ENCODE results near the gene CD68. TPM values are rescaled to one million over a fixed set of nuclear protein-coding genes. Genes with fewer than 3 reads are reported as not detected.
"Not testable (repeated sequence)": the region's sequence is repeated elsewhere in the genome, so short reads cannot be mapped to it uniquely, and the experiment has no call there.

The CD68 gene
- total RNA-seq, 2 experiments from 2014 or later, result 11.6 to 12.6 TPM

- no peak overlapping the region for H3K4me3 Mint-ChIP-seq
- peaks cover 27% of the 10 kb centered on the region for H3K36me3 Mint-ChIP-seq (ENCODE audit: low read depth)
- no peak overlapping the region for H3K27ac Mint-ChIP-seq
- CTCF ChIA-PET, result interaction anchor here (0.6 to 1.4 kb wide), 3 partner anchors 27 to 261 kb away, joined by 3 to 5 read pairs (median 3); no protein-coding TSS in a partner anchor
- no peaks in the 10 kb centered on the region for H3K27me3 Mint-ChIP-seq (ENCODE audit: low read depth)
- peaks cover 25% of the 10 kb centered on the region for H3K4me1 Mint-ChIP-seq (ENCODE audit: low read depth)
- H3K9me3 Mint-ChIP-seq, result no peaks in the 10 kb centered on the region
- intact Hi-C loops (cut with micrococcal nuclease), result no loop called here
- DNase-seq, result no peak
Measured at GRCh38 chr17:7587420-7588151, 8.1 kb downstream of the CD68 start.

GRCh38 chr17:7588553-7589203 lies 9.2 kb downstream of the CD68 start:
- peaks cover 33% of the 10 kb centered on the region for H3K36me3 Mint-ChIP-seq (ENCODE audit: low read depth)
- no peak overlapping the region for H3K4me3 Mint-ChIP-seq
- no peak overlapping the region for H3K27ac Mint-ChIP-seq
- no peaks in the 10 kb centered on the region for H3K9me3 Mint-ChIP-seq
- intact Hi-C loops (cut with micrococcal nuclease), result loop anchor here (1.0 kb wide), 2 partner anchors 74 to 232 kb away; no protein-coding TSS in a partner anchor
- CTCF ChIA-PET, result interaction anchor here (0.6 to 1.9 kb wide), 19 partner anchors 10 to 251 kb away, joined by 3 to 14 read pairs (median 5); partner anchors contain the start of genes FXR2, SAT2 and TMEM95
- DNase-seq, result no peak
- H3K27me3 Mint-ChIP-seq (ENCODE audit: low read depth), result no peaks in the 10 kb centered on the region
- peaks cover 21% of the 10 kb centered on the region for H3K4me1 Mint-ChIP-seq (ENCODE audit: low read depth)

- CTCF ChIA-PET, result interaction anchor here (0.6 to 1.9 kb wide), 19 partner anchors 10 to 252 kb away, joined by 3 to 14 read pairs (median 5); partner anchors contain the start of genes FXR2, SAT2 and TMEM95
- DNase-seq, result peak; percentile 74
- Mint-ChIP-seq H3K27ac (no peak overlapping the region), H3K9me3 (no peaks in the 10 kb centered on the region), H3K4me3 (no peak overlapping the region), H3K27me3 (ENCODE audit: low read depth) (no peaks in the 10 kb centered on the region), H3K4me1 (ENCODE audit: low read depth) (peaks cover 21% of the 10 kb centered on the region), H3K36me3 (ENCODE audit: low read depth) (peaks cover 31% of the 10 kb centered on the region)
- intact Hi-C loops (cut with micrococcal nuclease), result loop anchor here (1.0 kb wide), 2 partner anchors 75 to 233 kb away; no protein-coding TSS in a partner anchor
Measured at GRCh38 chr17:7589204-7589868, 9.9 kb downstream of the CD68 start.

GRCh38 chr17:7589891-7590691 lies 10.7 kb downstream of the CD68 start, which contains the start of gene SOX15:
Gene SOX15, minus strand, starts transcription at chr17:7590094. Its CDS starts 418 bp downstream, at chr17:7589676.
- H3K4me1 Mint-ChIP-seq (ENCODE audit: low read depth), result peaks cover 13% of the 10 kb centered on the region
- H3K4me3 Mint-ChIP-seq, result no peak within 1 kb of the TSS
- no peak for DNase-seq
- no peaks in the 10 kb centered on the region for H3K9me3 Mint-ChIP-seq
- H3K27ac Mint-ChIP-seq, result peak within 1 kb of the TSS; percentile 30
- peaks cover 28% of the 10 kb centered on the region for H3K36me3 Mint-ChIP-seq (ENCODE audit: low read depth)
- H3K27me3 Mint-ChIP-seq (ENCODE audit: low read depth), result no peaks in the 10 kb centered on the region
- intact Hi-C loops (cut with micrococcal nuclease), result loop anchor here (1.0 kb wide), 2 partner anchors 76 to 234 kb away; no protein-coding TSS in a partner anchor
- CTCF ChIA-PET, result interaction anchor here (1.0 to 1.9 kb wide), 13 partner anchors 11 to 253 kb away, joined by 3 to 14 read pairs (median 6); partner anchors contain the start of genes FXR2, SAT2 and TMEM95

GRCh38 chr17:7590743-7591142 lies 11.3 kb downstream of the CD68 start:
- peaks cover 31% of the 10 kb centered on the region for H3K36me3 Mint-ChIP-seq (ENCODE audit: low read depth)
- CTCF ChIA-PET, result no interaction called here
- H3K9me3 Mint-ChIP-seq, result no peaks in the 10 kb centered on the region
- intact Hi-C loops (cut with micrococcal nuclease), result no loop called here
- H3K27me3 Mint-ChIP-seq (ENCODE audit: low read depth), result no peaks in the 10 kb centered on the region
- H3K4me1 Mint-ChIP-seq (ENCODE audit: low read depth), result peaks cover 7% of the 10 kb centered on the region
- peak overlapping the region; percentile 30 for H3K27ac Mint-ChIP-seq
- no peak for DNase-seq
- no peak overlapping the region for H3K4me3 Mint-ChIP-seq

- Mint-ChIP-seq H3K4me1 (ENCODE audit: low read depth) (peaks cover 4% of the 10 kb centered on the region), H3K36me3 (ENCODE audit: low read depth) (peaks cover 32% of the 10 kb centered on the region), H3K27me3 (ENCODE audit: low read depth) (no peaks in the 10 kb centered on the region), H3K9me3 (no peaks in the 10 kb centered on the region), H3K4me3 (no peak overlapping the region), H3K27ac (no peak overlapping the region)
- CTCF ChIA-PET, result interaction anchor here (0.5 kb wide), 1 partner anchor 46 kb away, joined by 3 read pairs; no protein-coding TSS in a partner anchor
- no peak for DNase-seq
- intact Hi-C loops (cut with micrococcal nuclease), result no loop called here
Measured at GRCh38 chr17:7591596-7591995, 12.2 kb downstream of the CD68 start.

GRCh38 chr17:7592422-7593021 lies 13.1 kb downstream of the CD68 start:
- intact Hi-C loops (cut with micrococcal nuclease), result no loop called here
- DNase-seq, result no peak
- no peaks in the 10 kb centered on the region for H3K27me3 Mint-ChIP-seq (ENCODE audit: low read depth)
- H3K9me3 Mint-ChIP-seq, result no peaks in the 10 kb centered on the region
- CTCF ChIA-PET, result no interaction called here
- H3K36me3 Mint-ChIP-seq (ENCODE audit: low read depth), result peaks cover 37% of the 10 kb centered on the region
- H3K4me1 Mint-ChIP-seq (ENCODE audit: low read depth), result peaks cover 2% of the 10 kb centered on the region
- H3K4me3 Mint-ChIP-seq, result no peak overlapping the region
- H3K27ac Mint-ChIP-seq, result no peak overlapping the region

GRCh38 chr17:7593296-7593695 lies 13.9 kb downstream of the CD68 start:
- DNase-seq, result no peak
- CTCF ChIA-PET, result interaction anchor here (1.4 kb wide), 1 partner anchor 8 kb away, joined by 3 read pairs; no protein-coding TSS in a partner anchor
- peaks cover 2% of the 10 kb centered on the region for H3K4me1 Mint-ChIP-seq (ENCODE audit: low read depth)
- no peak overlapping the region for H3K27ac Mint-ChIP-seq
- intact Hi-C loops (cut with micrococcal nuclease), result no loop called here
- H3K36me3 Mint-ChIP-seq (ENCODE audit: low read depth), result peaks cover 35% of the 10 kb centered on the region
- H3K9me3 Mint-ChIP-seq, result no peaks in the 10 kb centered on the region
- H3K4me3 Mint-ChIP-seq, result no peak overlapping the region
- H3K27me3 Mint-ChIP-seq (ENCODE audit: low read depth), result no peaks in the 10 kb centered on the region

GRCh38 chr17:7597561-7597960 lies 18.1 kb downstream of the CD68 start:
- DNase-seq; H3K4me3 Mint-ChIP-seq; H3K27ac Mint-ChIP-seq; CTCF ChIA-PET; H3K4me1 Mint-ChIP-seq (ENCODE audit: low read depth); H3K9me3 Mint-ChIP-seq; H3K27me3 Mint-ChIP-seq (ENCODE audit: low read depth); intact Hi-C loops (cut with micrococcal nuclease): not testable (repeated sequence)
- H3K36me3 Mint-ChIP-seq (ENCODE audit: low read depth), result peaks cover 33% of the 10 kb centered on the region

GRCh38 chr17:7606280-7606679 lies 26.8 kb downstream of the CD68 start:
- DNase-seq, result no peak
- Mint-ChIP-seq H3K27ac (no peak overlapping the region), H3K27me3 (ENCODE audit: low read depth) (no peaks in the 10 kb centered on the region), H3K36me3 (ENCODE audit: low read depth) (peaks cover 20% of the 10 kb centered on the region), H3K9me3 (no peaks in the 10 kb centered on the region), H3K4me3 (no peak overlapping the region), H3K4me1 (ENCODE audit: low read depth) (peaks cover 16% of the 10 kb centered on the region)
- intact Hi-C loops (cut with micrococcal nuclease), result no loop called here
- CTCF ChIA-PET, result no interaction called here

- peaks cover 4% of the 10 kb centered on the region for H3K36me3 Mint-ChIP-seq (ENCODE audit: low read depth)
- H3K27me3 Mint-ChIP-seq (ENCODE audit: low read depth), result no peaks in the 10 kb centered on the region
- no peak overlapping the region for H3K27ac Mint-ChIP-seq
- CTCF ChIA-PET, result interaction anchor here (0.7 kb wide), 1 partner anchor 57 kb away, joined by 4 read pairs; no protein-coding TSS in a partner anchor
- H3K9me3 Mint-ChIP-seq, result no peaks in the 10 kb centered on the region
- peaks cover 39% of the 10 kb centered on the region for H3K4me1 Mint-ChIP-seq (ENCODE audit: low read depth)
- H3K4me3 Mint-ChIP-seq, result no peak overlapping the region
- no peak for DNase-seq
- intact Hi-C loops (cut with micrococcal nuclease), result loop anchor here (10.0 kb wide), 1 partner anchor 544 kb away; the partner anchor contains the start of gene PER1
Measured at GRCh38 chr17:7610641-7611040, 31.2 kb downstream of the CD68 start.
